ENCODE measurements around the gene FBXL17.

- TF ChIP-seq, protein P1, sequence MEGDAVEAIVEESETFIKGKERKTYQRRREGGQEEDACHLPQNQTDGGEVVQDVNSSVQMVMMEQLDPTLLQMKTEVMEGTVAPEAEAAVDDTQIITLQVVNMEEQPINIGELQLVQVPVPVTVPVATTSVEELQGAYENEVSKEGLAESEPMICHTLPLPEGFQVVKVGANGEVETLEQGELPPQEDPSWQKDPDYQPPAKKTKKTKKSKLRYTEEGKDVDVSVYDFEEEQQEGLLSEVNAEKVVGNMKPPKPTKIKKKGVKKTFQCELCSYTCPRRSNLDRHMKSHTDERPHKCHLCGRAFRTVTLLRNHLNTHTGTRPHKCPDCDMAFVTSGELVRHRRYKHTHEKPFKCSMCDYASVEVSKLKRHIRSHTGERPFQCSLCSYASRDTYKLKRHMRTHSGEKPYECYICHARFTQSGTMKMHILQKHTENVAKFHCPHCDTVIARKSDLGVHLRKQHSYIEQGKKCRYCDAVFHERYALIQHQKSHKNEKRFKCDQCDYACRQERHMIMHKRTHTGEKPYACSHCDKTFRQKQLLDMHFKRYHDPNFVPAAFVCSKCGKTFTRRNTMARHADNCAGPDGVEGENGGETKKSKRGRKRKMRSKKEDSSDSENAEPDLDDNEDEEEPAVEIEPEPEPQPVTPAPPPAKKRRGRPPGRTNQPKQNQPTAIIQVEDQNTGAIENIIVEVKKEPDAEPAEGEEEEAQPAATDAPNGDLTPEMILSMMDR (IDR thresholded peaks at IDR 0.05) = no peak
- TF ChIP-seq POLR2A (IDR thresholded peaks at IDR 0.05) = no peak
Observed at GRCh38 chr5:108214857-108215256, 167.0 kb downstream of the FBXL17 start.
